ENCODE measurements around the gene MAST4. TPM values are rescaled to one million over a fixed set of nuclear protein-coding genes. Genes with fewer than 3 reads are reported as not detected.

Gene MAST4
- total RNA-seq, 1 donor, result 23.2 TPM

DNA sequence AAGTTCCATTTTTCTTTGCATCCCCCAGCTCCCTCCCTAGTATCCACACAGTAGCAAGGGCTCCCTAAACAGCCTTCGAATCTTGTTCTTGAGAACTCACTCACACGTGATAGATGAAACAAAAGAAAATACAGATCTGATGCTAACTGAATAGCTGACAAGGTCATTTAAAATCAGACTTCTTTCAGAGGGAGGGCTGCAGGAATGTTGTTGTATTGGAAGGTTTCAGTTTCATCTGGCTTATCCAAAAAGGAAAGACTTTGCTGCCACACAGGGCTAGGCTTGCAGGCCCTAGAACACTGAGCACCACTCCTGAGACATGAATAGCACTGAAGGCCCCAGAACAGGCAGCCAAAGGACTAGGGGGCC, 597.2 kb downstream of the MAST4 start:
- peak; percentile 20 for DNase-seq (ENCODE audit: low read depth)
- TF ChIP-seq, protein P1, sequence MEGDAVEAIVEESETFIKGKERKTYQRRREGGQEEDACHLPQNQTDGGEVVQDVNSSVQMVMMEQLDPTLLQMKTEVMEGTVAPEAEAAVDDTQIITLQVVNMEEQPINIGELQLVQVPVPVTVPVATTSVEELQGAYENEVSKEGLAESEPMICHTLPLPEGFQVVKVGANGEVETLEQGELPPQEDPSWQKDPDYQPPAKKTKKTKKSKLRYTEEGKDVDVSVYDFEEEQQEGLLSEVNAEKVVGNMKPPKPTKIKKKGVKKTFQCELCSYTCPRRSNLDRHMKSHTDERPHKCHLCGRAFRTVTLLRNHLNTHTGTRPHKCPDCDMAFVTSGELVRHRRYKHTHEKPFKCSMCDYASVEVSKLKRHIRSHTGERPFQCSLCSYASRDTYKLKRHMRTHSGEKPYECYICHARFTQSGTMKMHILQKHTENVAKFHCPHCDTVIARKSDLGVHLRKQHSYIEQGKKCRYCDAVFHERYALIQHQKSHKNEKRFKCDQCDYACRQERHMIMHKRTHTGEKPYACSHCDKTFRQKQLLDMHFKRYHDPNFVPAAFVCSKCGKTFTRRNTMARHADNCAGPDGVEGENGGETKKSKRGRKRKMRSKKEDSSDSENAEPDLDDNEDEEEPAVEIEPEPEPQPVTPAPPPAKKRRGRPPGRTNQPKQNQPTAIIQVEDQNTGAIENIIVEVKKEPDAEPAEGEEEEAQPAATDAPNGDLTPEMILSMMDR (IDR thresholded peaks at IDR 0.05; ENCODE audit: insufficient read depth, low read length), result no peak
- no peak overlapping the region for H3K4me3 ChIP-seq (ENCODE audit: low read depth, low read length)

GRCh38 chr5:67194166-67194565, 598.0 kb downstream of the MAST4 start:
- H3K4me3 ChIP-seq (ENCODE audit: low read depth, low read length), result no peak overlapping the region
- TF ChIP-seq, protein P1 (IDR thresholded peaks at IDR 0.05; ENCODE audit: insufficient read depth, low read length), result no peak
- DNase-seq (ENCODE audit: low read depth), result no peak

DNA sequence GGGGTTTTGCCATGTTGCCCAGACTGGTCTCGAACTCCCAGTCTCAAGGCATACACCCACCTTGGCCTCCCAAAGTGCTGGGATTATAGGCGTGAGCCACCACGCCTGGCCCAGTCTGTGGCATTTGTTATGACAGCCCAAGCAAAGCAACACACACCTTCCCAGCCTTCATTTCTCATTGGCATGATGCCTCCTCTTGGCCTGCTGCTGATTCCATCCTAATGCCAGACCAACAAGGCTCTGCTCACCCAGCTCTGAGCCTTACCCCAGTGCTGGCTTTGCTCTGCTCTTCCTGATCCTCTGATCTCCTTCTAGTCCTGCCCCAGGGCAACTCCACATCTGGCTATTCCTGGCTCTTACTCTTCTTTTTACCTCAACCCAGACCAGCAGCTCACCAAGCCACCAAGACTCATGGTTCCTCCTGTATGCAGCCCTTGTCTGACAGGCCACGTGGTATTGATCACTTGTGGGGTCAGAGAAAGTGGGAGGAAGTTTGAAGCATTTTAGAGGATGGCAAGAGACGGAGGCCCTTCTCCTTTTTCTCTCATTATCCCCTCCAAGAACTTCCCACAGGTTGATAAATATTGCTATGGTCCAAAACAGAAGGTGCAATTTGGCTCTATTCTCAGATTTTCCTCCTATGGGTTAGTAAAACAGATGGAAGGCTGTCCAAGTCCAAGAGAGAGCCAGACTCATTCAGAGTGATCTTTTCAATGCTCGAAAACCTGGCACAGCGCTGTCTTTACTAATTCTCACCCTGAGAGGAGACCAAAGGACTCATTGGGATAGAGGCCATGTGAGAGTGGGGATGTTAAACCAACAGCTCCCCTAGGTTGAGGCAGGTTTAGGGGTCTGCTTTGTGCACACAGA, 599.4 kb downstream of the MAST4 start:
- no peak overlapping the region for H3K4me3 ChIP-seq (ENCODE audit: low read depth, low read length)
- TF ChIP-seq, protein P1 (IDR thresholded peaks at IDR 0.05; ENCODE audit: insufficient read depth, low read length), result no peak
- DNase-seq (ENCODE audit: low read depth), result no peak

DNA sequence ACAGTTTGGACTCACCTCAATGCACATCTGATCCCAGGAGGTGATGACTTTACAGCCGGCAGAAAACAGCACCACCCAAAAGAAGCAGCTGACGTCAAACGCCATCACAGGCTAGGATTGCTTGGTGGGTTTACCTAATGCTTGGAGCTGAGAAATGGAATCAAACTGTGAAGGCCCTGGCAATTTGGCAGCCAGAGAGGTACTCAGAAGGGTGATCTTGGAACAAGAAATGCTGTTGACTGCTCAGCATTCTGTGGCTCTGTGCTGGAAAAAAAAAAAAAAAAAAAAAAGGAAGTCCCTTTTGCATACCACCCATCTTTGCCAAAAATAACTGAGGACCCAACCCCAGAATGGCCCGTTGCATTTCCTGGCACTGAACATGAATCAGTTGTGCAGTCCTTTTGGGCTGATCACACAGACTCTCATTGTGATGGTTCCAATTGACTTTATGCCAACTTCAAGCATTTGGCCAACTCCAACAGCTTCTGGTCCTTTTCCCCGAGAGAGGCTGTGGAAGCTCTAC, 600.4 kb downstream of the MAST4 start, which contains the start of gene CD180:
Gene CD180, minus strand, starts transcription at position 263 of the 523 bp plus-strand sequence. Its CDS starts 158 bp downstream, at position 105.
- DNase-seq (ENCODE audit: low read depth), result peak; percentile 59
- no peak within 1 kb of the TSS for H3K4me3 ChIP-seq (ENCODE audit: low read depth, low read length)
- TF ChIP-seq, protein P1 (IDR thresholded peaks at IDR 0.05; ENCODE audit: insufficient read depth, low read length), result no peak

GRCh38 chr5:67197536-67197935, 601.3 kb downstream of the MAST4 start:
- H3K4me3 ChIP-seq (ENCODE audit: low read depth, low read length), result no peak overlapping the region
- no peak for DNase-seq (ENCODE audit: low read depth)
- TF ChIP-seq, protein P1 (IDR thresholded peaks at IDR 0.05; ENCODE audit: insufficient read depth, low read length), result no peak

- TF ChIP-seq, protein P1 (IDR thresholded peaks at IDR 0.05; ENCODE audit: insufficient read depth, low read length), result no peak
- H3K4me3 ChIP-seq (ENCODE audit: low read depth, low read length), result no peak overlapping the region
- no peak for DNase-seq (ENCODE audit: low read depth)
These were observed 602.7 kb downstream of the MAST4 start for GRCh38 chr5:67198917-67199316.

All from fibroblast of the aortic adventitia (primary cell).